H1 (cell line): ENCODE data around the gene B3GAT1. TPM values are rescaled to one million over a fixed set of nuclear protein-coding genes. Genes with fewer than 3 reads are reported as not detected.

ENCODE experiments used
- CBX8 ChIP-seq: fragments of 300-800, 300-1000 bp; sonication (generic); IDR thresholded peaks from 2 replicates; pipeline ENCODE4 v1.7.1; 2016; ENCODE audit warnings: low read depth, low read length, borderline replicate concordance
- CREB1 ChIP-seq: IDR thresholded peaks from 2 replicates; pipeline ENCODE4 v1.6.1; 2012; ENCODE audit warnings: inconsistent platforms
- CTCF ChIP-seq, 3 experiments: IDR thresholded peaks; 1 replicate in 2 of 3; 2 replicates in 1 of 3; pipeline versions ENCODE4 v1.5.1 to v1.6.1; 2011; ENCODE audit warnings: low read length in 3 of 3, mild to moderate bottlenecking in 3 of 3, inconsistent platforms in 2 of 3, low read depth in 1 of 3, moderate library complexity in 1 of 3; ENCODE audit not compliant: insufficient read depth in 1 of 3; ENCODE audit errors: control extremely low read depth in 1 of 3
- NANOG ChIP-seq: IDR thresholded peaks from 2 replicates; pipeline ENCODE4 v1.6.1; 2011; ENCODE audit warnings: low read length, low read depth, mild to moderate bottlenecking, inconsistent platforms; ENCODE audit not compliant: insufficient read depth, poor library complexity, severe bottlenecking
- POLR2AphosphoS5 ChIP-seq: IDR thresholded peaks from 2 replicates; pipeline ENCODE4 v1.6.1; 2011; ENCODE audit warnings: low read depth, low read length
- RAD21 ChIP-seq, 2 experiments: IDR thresholded peaks in 1 of 2; conservative IDR thresholded peaks in 1 of 2; 2 replicates each; pipeline ENCODE4 v1.6.1; 2011; ENCODE audit warnings: low read depth in 2 of 2, low read length in 2 of 2, improper control_type of control experiment in 1 of 2, inconsistent platforms in 1 of 2, mild to moderate bottlenecking in 1 of 2, moderate library complexity in 1 of 2
- TCF12 ChIP-seq: IDR thresholded peaks from 2 replicates; pipeline ENCODE4 v1.6.1; 2011; ENCODE audit warnings: low read depth, mild to moderate bottlenecking, low read length
- polyA plus RNA-seq, 7 experiments: library from polyadenylated mRNA; depleted of rRNA in 3 of 7; stranded (reverse) in 5 of 7; unstranded in 2 of 7; fragments of >200 nt in 5 of 7; fragments of 200-250 nt in 2 of 7; gene quantifications; 1 replicate in 5 of 7; 2 replicates in 1 of 7; 4 replicates in 1 of 7; pipeline versions ENCODE4 v1.2.1 to v1.2.3, GENCODE V29; 2011 to 2013; ENCODE audit warnings: missing spikeins in 2 of 7, mixed read lengths in 2 of 7
- total RNA-seq: library from RNA; stranded (reverse); fragmentation: NEBNext Ultra II Directional; extraction: Animal tissue kit (Norgen Biotek cat#: 25700); gene quantifications from 2 replicates; pipeline ENCODE4 v1.2.1, GENCODE V29; 2021

Gene B3GAT1
- total and polyA plus RNA-seq, 2 of the 8 experiments (the other 6 are each of a cell fraction or from before 2014, with no cell fraction given), result 19.7 to 32.4 TPM

GRCh38 chr11:134358856-134359490 is 53.1 kb downstream of the B3GAT1 start (continued):
- TF ChIP-seq RAD21 (IDR thresholded peaks at IDR 0.05 in 1 of 2, conservative IDR thresholded peaks at IDR 0.05 in 1 of 2; ENCODE audit: low read depth in 2 of 2, low read length in 2 of 2) (no peak), CREB1 (no peak), NANOG (no peak), POLR2AphosphoS5 (no peak), CBX8 (no peak), TCF12 (no peak), CTCF (IDR thresholded peaks at IDR 0.05; ENCODE audit: control extremely low read depth in 1 of 3, insufficient read depth in 1 of 3, low read depth in 1 of 3, low read length in 3 of 3) (no peak)
